ENCODE measurements around the gene UFC1.
A peak's percentile ranks its signal among the peaks of the same experiment; 100 is the strongest.

Gene UFC1

DNA sequence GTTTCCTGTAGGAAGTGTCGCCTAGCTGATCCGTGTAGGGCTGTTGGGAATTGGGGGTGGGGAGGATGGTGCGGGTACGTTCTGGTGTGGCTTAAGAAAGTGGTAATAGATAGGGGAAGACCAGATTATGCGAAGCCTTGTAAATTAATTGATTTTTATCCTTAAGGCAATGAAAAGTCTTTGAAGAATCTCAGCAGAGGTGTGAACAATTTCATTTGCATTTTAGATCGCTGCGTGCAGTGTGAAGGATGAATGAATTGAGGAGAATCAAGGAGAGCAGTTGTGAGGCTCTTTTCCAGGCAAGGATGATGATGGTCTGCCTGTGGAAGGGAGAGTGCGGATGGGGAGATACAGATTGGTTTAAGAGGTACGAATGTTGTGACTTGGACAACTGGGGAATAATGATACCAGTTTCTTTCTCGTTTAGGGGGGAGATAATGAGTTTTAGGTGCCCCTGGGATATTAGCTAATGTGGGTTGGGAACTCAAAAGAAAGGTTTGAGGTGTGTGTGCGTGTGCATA, 20.5 kb upstream of the UFC1 start:
- DNase-seq (ENCODE audit: low spot score): no peak

GRCh38 chr1:161137881-161138280, 15.9 kb upstream of the UFC1 start:
- DNase-seq (ENCODE audit: low spot score): no peak

DNA sequence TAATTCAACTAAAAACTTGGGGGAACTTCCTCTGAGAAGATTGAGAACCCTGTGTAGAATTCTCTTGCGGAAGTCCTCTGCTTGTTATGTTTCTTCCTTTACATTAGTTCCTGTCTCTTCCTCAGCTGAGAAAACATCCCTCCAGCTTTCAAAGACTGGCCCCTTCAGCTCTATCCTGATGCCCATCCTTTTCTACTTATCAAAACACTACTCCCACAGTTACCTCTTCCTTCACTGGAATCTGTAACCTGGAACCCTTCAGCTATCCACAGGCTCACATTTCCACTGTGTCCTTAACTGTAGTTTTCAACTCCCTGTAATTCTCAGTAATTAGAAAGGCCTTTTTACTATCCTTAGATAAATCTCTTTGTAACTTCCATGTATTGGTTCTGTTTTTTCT, 15.3 kb upstream of the UFC1 start:
- DNase-seq (ENCODE audit: low spot score): no peak

DNA sequence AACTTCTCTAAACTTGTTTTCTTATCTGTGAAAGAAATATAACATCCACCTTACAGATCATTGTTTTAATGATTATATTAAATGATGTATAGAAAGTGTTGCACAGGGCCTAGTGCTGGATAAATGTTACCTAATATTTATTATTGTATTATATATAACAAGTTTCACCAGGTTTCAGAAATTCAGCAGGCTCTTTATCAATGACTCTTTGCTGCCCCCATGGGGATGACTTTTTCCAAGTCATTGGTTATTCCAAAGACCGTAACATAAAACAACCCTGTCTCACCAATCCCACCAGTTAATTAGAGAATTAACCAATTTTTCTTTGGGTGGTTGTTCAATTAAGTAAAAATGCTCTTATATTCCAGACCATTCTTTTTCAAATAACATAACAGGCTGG, 14.0 kb upstream of the UFC1 start:
- peak; percentile 59 for DNase-seq (ENCODE audit: low spot score)

DNA sequence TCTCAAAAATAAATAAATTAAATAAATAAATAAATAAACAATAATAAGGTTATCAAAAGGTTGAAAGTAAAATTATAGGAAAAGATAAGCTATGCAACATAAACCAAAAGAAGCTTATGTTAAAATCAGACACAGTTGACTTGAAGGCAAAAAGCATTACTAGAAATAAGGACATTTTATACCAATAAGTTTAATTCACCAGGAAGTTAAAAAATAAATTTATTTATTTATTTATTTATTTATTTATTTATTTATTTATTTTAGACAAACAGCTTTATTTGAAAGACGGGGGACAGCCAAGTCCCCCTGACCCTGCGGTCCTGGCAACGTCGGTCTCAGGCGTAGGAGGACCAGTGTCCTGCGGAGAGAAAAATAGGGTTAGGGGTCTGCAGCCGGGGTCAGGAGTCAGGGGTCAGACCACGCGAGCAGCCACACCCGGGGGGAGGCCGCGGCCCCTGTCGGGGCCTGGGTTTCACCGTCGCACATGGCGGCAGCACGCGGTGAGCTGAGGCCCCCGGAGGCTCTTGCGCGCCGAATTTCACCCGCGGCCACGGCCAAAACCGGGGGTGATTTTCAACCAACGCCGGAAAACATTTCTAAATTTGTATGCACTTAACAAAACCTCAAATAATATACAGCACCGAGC, 12.9 kb upstream of the UFC1 start:
- DNase-seq (ENCODE audit: low spot score): no peak

GRCh38 chr1:161145832-161146231, 7.9 kb upstream of the UFC1 start:
- DNase-seq (ENCODE audit: low spot score): no peak

DNA sequence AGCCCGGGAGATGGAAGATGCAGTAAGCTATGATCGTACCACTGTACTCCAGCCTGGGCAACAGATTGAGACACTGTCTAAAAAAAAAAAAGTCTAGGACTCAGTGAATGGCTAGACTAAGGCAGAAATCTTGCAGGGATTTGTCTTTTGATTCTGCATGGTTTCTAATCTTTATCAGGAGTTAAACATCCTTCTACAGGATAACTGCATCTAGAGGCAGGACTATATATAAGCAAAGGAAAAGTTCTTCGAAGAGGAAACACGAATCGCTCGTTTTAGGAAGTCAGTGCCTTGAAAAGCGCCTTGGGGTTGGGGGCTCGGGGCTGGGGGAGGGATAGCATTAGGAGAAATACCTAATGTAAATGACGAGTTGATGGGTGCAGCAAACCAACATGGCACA, 602 bp upstream of the UFC1 start:
- DNase-seq (ENCODE audit: low spot score): no peak

DNA sequence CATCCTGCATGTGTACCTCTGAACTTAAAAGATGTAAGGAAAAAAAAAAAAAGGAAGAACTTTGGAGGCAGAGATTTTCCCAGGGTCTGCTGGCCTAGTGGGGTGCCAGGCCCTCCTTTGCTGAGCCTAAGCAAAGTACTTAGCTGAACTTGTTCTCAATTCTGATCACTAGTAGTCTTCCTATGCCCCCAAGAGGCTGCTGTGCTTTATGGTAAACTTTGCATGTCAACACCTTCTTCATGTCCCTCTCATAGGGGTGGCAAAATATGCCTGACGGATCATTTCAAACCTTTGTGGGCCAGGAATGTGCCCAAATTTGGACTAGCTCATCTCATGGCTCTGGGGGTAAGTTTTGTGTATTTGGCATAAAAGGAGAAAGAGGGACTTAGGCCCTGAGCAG, 4.1 kb downstream of the UFC1 start:
- no peak for DNase-seq (ENCODE audit: low spot score)

- no peak for DNase-seq (ENCODE audit: low spot score)
These were observed 4.7 kb downstream of the UFC1 start for GRCh38 chr1:161158316-161159010.

GRCh38 chr1:161159087-161159912, 5.5 kb downstream of the UFC1 start, which contains the start of gene USP21:
USP21 (plus strand) TSS chr1:161159500; CDS start chr1:161160641, 1,141 bp downstream.
- DNase-seq (ENCODE audit: low spot score): peak; percentile 99

GRCh38 chr1:161159913-161160243, 6.1 kb downstream of the UFC1 start:
- no peak for DNase-seq (ENCODE audit: low spot score)

- DNase-seq (ENCODE audit: low spot score): no peak
These were observed 6.9 kb downstream of the UFC1 start for GRCh38 chr1:161160671-161161145.

DNA sequence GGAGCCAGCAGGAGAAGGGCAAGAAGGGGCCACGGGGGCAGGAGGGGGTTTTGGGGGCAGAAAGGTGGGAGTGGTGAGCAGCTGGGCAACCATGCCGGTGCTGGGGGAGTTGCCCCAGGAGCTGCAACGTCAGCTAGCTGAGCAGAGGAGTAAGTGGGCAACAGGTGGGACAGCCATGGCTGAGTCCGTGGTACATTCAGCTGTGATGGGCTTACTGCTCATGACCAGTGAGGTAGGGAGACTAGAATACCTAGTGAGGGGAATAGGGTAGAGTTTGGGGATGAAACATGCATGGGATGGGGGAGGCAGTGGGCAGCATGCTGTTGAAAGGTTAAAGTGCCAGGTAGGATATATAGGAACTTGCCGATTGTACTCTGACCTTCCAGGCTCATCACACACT, 7.9 kb downstream of the UFC1 start:
- DNase-seq (ENCODE audit: low spot score): no peak

- no peak for DNase-seq (ENCODE audit: low spot score)
These were observed 8.3 kb downstream of the UFC1 start for GRCh38 chr1:161162052-161162451.

- DNase-seq (ENCODE audit: low spot score): no peak
These were observed 9.0 kb downstream of the UFC1 start for GRCh38 chr1:161162806-161163205.

GRCh38 chr1:161163793-161164192, 10.0 kb downstream of the UFC1 start:
- no peak for DNase-seq (ENCODE audit: low spot score)

DNA sequence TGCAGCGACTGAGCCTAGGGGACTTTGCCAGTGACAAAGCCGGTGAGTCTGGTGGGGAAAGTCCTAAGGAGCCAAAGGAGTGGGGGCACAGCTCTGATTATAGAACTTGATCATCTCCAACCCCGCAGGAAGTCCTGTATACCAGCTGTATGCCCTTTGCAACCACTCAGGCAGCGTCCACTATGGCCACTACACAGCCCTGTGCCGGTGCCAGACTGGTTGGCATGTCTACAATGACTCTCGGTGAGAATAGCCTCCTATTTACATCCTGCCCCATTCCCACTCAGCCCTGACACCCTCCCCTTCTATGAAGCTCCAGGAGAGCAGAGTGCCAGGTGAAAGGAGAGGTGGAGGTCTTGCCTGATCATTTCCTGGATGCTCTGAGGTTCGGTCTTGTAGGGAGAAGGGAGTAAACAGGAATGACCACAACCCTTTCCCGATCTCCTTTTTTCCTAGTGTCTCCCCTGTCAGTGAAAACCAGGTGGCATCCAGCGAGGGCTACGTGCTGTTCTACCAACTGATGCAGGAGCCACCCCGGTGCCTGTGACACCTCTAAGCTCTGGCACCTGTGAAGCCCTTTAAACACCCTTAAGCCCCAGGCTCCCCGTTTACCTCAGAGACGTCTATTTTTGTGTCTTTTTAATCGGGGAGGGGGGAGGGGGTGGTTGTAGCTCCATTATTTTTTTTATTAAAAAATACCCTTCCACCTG, 11.3 kb downstream of the UFC1 start:
- no peak for DNase-seq (ENCODE audit: low spot score)

DNA sequence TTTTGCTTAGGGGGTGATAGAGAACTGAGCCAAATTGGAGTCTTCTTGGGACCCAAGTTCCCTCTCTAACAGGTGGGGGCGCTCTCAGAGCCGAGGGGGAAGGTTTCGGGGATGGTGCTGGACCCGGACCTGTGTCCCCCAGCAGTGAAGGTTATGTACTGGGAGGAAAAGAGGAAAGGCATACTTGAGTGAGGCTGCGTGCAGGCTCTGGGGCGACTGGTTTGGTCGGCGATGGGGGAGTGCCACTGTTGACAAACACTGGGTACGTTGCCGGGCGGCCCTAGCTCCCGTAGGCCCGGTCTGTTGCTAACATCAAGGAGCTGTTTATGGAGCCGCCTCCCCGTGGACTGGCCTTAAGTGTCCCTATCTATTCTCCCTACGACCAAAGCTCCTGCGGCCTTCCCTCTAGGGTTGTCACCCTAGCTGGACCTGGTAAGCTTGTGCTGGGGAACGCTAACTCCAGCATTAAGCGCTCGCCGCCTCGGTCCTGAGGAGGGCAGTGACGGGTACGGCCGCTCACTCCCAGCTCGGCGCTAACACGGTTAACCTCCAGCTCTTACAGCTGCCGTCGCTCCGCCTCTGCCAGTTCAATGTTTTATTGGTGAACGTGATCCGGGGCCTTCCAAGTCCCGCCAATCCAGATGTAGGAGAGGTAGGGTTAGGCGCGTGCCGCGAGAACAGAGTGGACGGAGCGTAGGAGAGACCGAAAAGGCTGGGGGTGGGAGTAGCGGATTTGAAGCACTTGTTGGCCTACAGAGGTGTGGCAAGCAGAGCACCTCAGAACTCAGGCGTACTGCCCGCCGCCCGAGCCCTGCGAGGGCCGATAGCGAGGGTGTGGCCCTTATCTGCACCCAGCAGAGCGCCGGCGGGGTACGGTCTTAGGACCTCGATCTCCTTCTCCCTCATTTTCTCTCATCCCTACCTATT, 12.2 kb downstream of the UFC1 start, which contains the start of gene PPOX:
PPOX (plus strand) TSS at position 685 of the 927 bp plus-strand sequence. CDS start 422 bp downstream, outside the sequence.
- DNase-seq (ENCODE audit: low spot score): peak; percentile 96

GRCh38 chr1:161166669-161167548, 13.1 kb downstream of the UFC1 start:
- no peak for DNase-seq (ENCODE audit: low spot score)

DNA sequence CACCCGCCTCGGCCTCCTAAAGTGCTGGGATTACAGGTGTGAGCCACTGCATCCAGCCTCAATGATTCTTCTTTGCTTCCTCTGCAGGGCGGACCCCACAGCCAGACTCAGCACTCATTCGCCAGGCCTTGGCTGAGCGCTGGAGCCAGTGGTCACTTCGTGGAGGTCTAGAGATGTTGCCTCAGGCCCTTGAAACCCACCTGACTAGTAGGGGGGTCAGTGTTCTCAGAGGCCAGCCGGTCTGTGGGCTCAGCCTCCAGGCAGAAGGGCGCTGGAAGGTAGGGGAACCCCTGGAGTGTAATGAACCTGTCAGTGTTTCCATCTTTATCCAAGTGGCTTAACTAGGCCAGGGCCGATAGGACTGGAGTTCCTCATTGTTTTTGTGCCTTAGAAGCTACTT, 15.1 kb downstream of the UFC1 start:
- no peak for DNase-seq (ENCODE audit: low spot score)
